Measurements from ENCODE around the gene ERG28.

The ERG28 gene

DNA sequence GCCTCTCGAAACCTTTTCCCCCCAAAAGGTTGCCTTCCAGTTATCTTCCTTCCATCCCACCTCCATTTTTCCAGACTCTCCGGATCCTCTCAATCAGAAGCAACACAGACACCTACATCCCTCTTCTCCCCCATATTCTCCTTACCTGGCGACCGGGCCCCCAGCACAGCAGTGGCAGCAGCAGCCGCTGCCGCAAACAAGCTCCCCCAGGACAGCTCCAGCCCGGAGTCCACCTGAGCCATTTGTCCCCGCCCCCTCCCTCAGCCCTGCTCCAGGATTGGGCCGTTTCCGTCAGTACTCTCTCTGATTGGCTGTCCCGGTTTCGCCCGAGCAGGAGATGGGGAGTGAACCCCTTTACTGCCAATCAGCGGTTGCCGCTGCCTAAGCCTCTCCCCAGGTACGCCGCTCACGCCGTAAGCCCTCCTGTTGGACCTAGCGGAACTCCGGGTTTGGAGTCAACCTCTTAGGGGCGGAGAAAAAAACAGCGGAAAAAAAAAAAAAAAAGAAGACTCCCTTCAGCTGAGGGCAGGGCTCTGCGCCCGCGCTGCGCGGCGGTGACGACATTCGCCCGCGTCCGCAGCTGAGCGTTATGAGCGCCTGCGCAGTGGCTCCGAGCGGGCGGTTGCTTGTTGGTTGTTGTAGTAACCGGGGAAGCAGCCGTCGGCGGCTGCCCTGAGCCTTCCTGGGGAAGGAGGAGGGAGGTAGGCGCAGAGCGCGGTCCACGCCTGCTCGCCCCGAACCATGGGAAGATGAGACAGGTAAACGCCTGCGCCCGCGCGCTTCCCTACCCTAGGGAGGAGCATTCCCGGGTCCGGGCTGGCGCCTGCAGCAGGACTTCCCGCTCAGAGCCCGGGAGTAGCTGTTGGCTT, at the start of gene ERG28, which contains the start of gene TTLL5:
Gene ERG28 (minus strand): TSS at position 247 of the 869 bp plus-strand sequence. CDS start 3,374 bp downstream, outside the sequence.
Gene TTLL5 (plus strand): TSS at position 617 of the 869 bp plus-strand sequence. CDS start 1,904 bp downstream, outside the sequence.
- TF ChIP-seq CTCF (IDR thresholded peaks at IDR 0.05; ENCODE audit: borderline replicate concordance, insufficient read depth, low read depth, low read length): no peak
- peak within 1 kb of the TSS; percentile 96 for H3K4me3 ChIP-seq (ENCODE audit: low read depth, low read length)

DNA sequence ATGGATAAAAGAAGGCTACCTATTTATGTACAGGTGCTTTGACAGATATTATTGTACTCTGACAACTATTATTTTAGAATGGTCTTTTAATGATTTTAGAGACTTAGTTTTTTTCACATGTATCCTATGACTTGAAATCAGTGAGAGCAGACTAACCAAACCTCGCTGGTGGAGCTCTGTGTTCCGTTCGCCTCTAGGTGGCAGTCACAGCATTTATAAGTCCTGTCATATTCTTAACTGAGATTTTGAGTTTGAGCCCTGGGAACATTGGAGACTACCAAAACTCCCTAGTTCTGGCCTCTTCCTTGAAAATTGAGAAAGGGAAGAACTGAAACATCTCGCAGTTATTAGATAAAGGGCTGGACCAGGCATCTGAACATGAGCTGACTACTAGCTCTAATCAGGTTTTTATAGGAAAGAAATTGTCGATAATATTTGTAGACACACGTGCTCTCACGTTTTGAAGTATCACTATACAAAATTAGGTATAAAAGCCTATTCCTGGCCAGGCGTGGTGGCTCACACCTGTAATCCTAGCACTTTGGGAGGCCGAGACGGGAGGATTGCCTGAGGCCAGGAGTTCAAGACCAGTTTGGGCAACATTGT, 48.6 kb upstream of the ERG28 start:
- H3K4me3 ChIP-seq (ENCODE audit: low read depth, low read length): no peak overlapping the region
- peak; percentile 68 for TF ChIP-seq CTCF (IDR thresholded peaks at IDR 0.05; ENCODE audit: borderline replicate concordance, insufficient read depth, low read depth, low read length)

DNA sequence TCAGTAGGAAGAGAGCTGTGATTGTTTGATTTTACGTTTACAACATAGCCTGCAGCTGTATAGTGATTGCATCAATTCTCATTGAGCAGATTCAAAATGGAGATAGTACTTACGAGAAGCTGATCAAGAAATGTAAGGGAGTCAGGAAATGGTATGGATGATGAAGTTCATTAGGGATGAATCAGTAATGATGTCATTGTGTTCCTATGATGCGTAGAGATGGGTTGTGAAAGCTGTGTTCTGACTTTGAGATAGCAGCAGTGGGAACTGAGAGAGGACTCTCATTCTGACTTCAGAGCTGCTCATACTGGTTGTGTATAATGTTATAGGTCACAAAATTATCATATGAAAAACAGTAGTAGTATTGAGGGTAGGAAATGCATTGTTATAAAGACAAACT, 44.3 kb upstream of the ERG28 start:
- H3K4me3 ChIP-seq (ENCODE audit: low read depth, low read length): no peak overlapping the region
- no peak for TF ChIP-seq CTCF (IDR thresholded peaks at IDR 0.05; ENCODE audit: borderline replicate concordance, insufficient read depth, low read depth, low read length)

- H3K4me3 ChIP-seq (ENCODE audit: low read depth, low read length): no peak overlapping the region
- no peak for TF ChIP-seq CTCF (IDR thresholded peaks at IDR 0.05; ENCODE audit: borderline replicate concordance, insufficient read depth, low read depth, low read length)
Measured at GRCh38 chr14:75703467-75703866, 42.8 kb upstream of the ERG28 start.

- no peak for TF ChIP-seq CTCF (IDR thresholded peaks at IDR 0.05; ENCODE audit: borderline replicate concordance, insufficient read depth, low read depth, low read length)
- H3K4me3 ChIP-seq (ENCODE audit: low read depth, low read length): no peak overlapping the region
Measured at GRCh38 chr14:75702616-75703261, 42.1 kb upstream of the ERG28 start.

GRCh38 chr14:75702122-75702521, 41.4 kb upstream of the ERG28 start:
- H3K4me3 ChIP-seq (ENCODE audit: low read depth, low read length): no peak overlapping the region
- TF ChIP-seq CTCF (IDR thresholded peaks at IDR 0.05; ENCODE audit: borderline replicate concordance, insufficient read depth, low read depth, low read length): no peak

Data from GM12875 (cell line).